Measurements from ENCODE around the gene DOK6. TPM values are rescaled to one million over a fixed set of nuclear protein-coding genes. Genes with fewer than 3 reads are reported as not detected.

DOK6 gene
- total and polyA plus RNA-seq, 2 donors (not counting 3 experiments of a cell fraction or from before 2014, with no cell fraction given), result under 0.01 TPM; not detected in 1

DNA sequence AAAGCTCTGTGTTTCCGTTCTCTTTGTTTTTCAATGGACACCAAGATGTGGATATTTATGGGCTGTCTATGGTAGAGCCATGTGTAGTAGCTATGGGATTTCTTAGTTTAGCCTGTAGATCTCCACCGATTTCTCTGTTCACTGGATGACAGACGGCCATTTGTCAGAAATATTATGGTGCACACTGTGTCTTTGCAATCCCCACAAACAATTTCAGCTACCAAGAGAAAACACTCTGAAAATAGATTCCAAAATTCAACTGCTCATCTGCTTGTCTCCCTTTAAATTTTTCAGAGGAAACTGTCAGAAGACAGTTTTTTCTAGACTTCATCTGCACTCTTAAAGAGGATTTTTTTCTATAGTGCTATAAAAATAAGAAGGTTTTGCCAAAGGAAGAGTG, 380.2 kb downstream of the DOK6 start:
- CTCF ChIA-PET, result no interaction called here
- intact Hi-C loops (cut with micrococcal nuclease) (no loop called here), dilution Hi-C loops (cut with MboI; ENCODE audit: extremely low pct_ligation_motif_present, low sequenced_read_pairs) (no loop called here)
- DNase-seq (ENCODE audit: low read depth, low spot score) (no peak), FAIRE-seq (no peak)
- no peak overlapping the region for H2AFZ ChIP-seq (ENCODE audit: low read depth, low read length)
- H3K9me3 ChIP-seq (replicated peaks; ENCODE audit: control insufficient read depth, insufficient read depth, low read length), result no peaks in the 10 kb centered on the region
- no peak overlapping the region for H3K4me2 ChIP-seq (ENCODE audit: insufficient read depth, low read length)
- no peaks in the 10 kb centered on the region for H3K79me2 ChIP-seq (ENCODE audit: control insufficient read depth, insufficient read depth, low read length)
- H3K4me1 ChIP-seq (ENCODE audit: control insufficient read depth, extremely low read depth, insufficient read depth, low read length), result no peaks in the 10 kb centered on the region
- no peaks in the 10 kb centered on the region for H3K27me3 ChIP-seq (ENCODE audit: control insufficient read depth in 2 of 2, insufficient read depth in 2 of 2, low read length in 2 of 2)
- H3K36me3 ChIP-seq (ENCODE audit: control insufficient read depth in 2 of 2, extremely low read depth in 1 of 2, insufficient read depth in 2 of 2, low read length in 2 of 2), result no peaks in the 10 kb centered on the region
- POLR2A ChIA-PET, result no interaction called here
- no peaks in the 10 kb centered on the region for H3K9me1 ChIP-seq (replicated peaks; ENCODE audit: control insufficient read depth, extremely low read depth, insufficient read depth, low read length)
- TF ChIP-seq JUN (IDR thresholded peaks at IDR 0.05; ENCODE audit: borderline replicate concordance, insufficient read depth, insufficient read length, low read depth) (no peak), EZH2 (IDR thresholded peaks at IDR 0.05; ENCODE audit: borderline replicate concordance, low read depth, low read length, severe bottlenecking) (no peak), POLR2AphosphoS5 (IDR thresholded peaks at IDR 0.05; ENCODE audit: insufficient read depth, low read depth, low read length) (no peak), POLR2A (IDR thresholded peaks at IDR 0.05; ENCODE audit: low read depth, low read length) (no peak), GATA2 (IDR thresholded peaks at IDR 0.05; ENCODE audit: insufficient read depth, insufficient read length, low read depth, low read length) (no peak), MYC (IDR thresholded peaks at IDR 0.05; ENCODE audit: low read depth, low read length) (no peak), FOS (IDR thresholded peaks at IDR 0.05; ENCODE audit: borderline replicate concordance, insufficient read depth, low read length) (no peak)
- TF ChIP-seq, protein P1, sequence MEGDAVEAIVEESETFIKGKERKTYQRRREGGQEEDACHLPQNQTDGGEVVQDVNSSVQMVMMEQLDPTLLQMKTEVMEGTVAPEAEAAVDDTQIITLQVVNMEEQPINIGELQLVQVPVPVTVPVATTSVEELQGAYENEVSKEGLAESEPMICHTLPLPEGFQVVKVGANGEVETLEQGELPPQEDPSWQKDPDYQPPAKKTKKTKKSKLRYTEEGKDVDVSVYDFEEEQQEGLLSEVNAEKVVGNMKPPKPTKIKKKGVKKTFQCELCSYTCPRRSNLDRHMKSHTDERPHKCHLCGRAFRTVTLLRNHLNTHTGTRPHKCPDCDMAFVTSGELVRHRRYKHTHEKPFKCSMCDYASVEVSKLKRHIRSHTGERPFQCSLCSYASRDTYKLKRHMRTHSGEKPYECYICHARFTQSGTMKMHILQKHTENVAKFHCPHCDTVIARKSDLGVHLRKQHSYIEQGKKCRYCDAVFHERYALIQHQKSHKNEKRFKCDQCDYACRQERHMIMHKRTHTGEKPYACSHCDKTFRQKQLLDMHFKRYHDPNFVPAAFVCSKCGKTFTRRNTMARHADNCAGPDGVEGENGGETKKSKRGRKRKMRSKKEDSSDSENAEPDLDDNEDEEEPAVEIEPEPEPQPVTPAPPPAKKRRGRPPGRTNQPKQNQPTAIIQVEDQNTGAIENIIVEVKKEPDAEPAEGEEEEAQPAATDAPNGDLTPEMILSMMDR (IDR thresholded peaks at IDR 0.05; ENCODE audit: extremely low read depth in 1 of 2, insufficient read depth in 1 of 2, low read depth in 1 of 2, low read length in 2 of 2), result no peak
- TF ChIP-seq, protein P2, sequence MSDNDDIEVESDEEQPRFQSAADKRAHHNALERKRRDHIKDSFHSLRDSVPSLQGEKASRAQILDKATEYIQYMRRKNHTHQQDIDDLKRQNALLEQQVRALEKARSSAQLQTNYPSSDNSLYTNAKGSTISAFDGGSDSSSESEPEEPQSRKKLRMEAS (IDR thresholded peaks at IDR 0.05; ENCODE audit: insufficient read depth, insufficient read length), result no peak
- BruUV-seq (replicated peaks), result no TSS peak
- no peak overlapping the region for H3K27ac ChIP-seq (ENCODE audit: insufficient read depth, low read depth, low read length)
- H3K9ac ChIP-seq (replicated peaks; ENCODE audit: extremely low read depth, insufficient read depth, low read length), result no peak overlapping the region
- no peaks in the 10 kb centered on the region for H4K20me1 ChIP-seq (replicated peaks; ENCODE audit: control insufficient read depth, extremely low read depth, insufficient read depth, low read length)
- H3K4me3 ChIP-seq (replicated peaks in 1 of 3; ENCODE audit: insufficient read depth in 1 of 3, low read depth in 1 of 3, low read length in 3 of 3), result no peak overlapping the region

Measured in endothelial cell of umbilical vein (primary cell).